H9 (cell line): ENCODE data around the gene DPM1. TPM values are rescaled to one million over a fixed set of nuclear protein-coding genes. Genes with fewer than 3 reads are reported as not detected.

Source experiments
- DNase-seq: peaks from one replicate; pipeline ENCODE4 v3.0.0-alpha.2; 2017
- H2AFZ ChIP-seq: one replicate; pipeline ENCODE4 v1.6.1; 2013; ENCODE audit warnings: mild to moderate bottlenecking, low read length, control low read depth, moderate library complexity
- H2AK5ac ChIP-seq: 2 replicates; pipeline ENCODE4 v1.6.1; 2013; ENCODE audit warnings: low read length, control low read depth, mixed read lengths; ENCODE audit not compliant: insufficient read length
- H2BK120ac ChIP-seq: one replicate; pipeline ENCODE4 v1.6.1; 2013; ENCODE audit warnings: low read depth, mild to moderate bottlenecking, low read length, control low read depth, inconsistent platforms; ENCODE audit not compliant: poor library complexity, severe bottlenecking
- H2BK12ac ChIP-seq: 2 replicates; pipeline ENCODE4 v1.6.1; 2013; ENCODE audit warnings: low read length, control low read depth, mixed read lengths, low read depth; ENCODE audit not compliant: insufficient read length
- H2BK15ac ChIP-seq: 2 replicates; pipeline ENCODE4 v1.6.1; 2013; ENCODE audit warnings: low read depth, low read length, control low read depth
- H2BK20ac ChIP-seq: one replicate; pipeline ENCODE4 v1.6.1; 2013; ENCODE audit warnings: low read depth, mild to moderate bottlenecking, low read length, control low read depth, inconsistent platforms; ENCODE audit not compliant: poor library complexity, severe bottlenecking
- H2BK5ac ChIP-seq: 2 replicates; pipeline ENCODE4 v1.6.1; 2013; ENCODE audit warnings: low read length, control low read depth, mixed read lengths; ENCODE audit not compliant: insufficient read length
- H3K14ac ChIP-seq: 2 replicates; pipeline ENCODE4 v1.6.1; 2013; ENCODE audit warnings: low read length, control low read depth; ENCODE audit not compliant: insufficient read depth
- H3K18ac ChIP-seq: 2 replicates; pipeline ENCODE4 v1.6.1; 2013; ENCODE audit warnings: low read depth, mild to moderate bottlenecking, mixed read lengths, low read length, control low read depth; ENCODE audit not compliant: insufficient read length
- H3K23ac ChIP-seq: 2 replicates; pipeline ENCODE4 v1.6.1; 2013; ENCODE audit warnings: low read length, control low read depth, mixed read lengths, low read depth; ENCODE audit not compliant: insufficient read length
- H3K23me2 ChIP-seq: 2 replicates; pipeline ENCODE4 v1.6.1; 2013; ENCODE audit warnings: low read depth, mild to moderate bottlenecking, mixed read lengths, low read length, control low read depth; ENCODE audit not compliant: insufficient read length, poor library complexity, severe bottlenecking
- H3K27ac ChIP-seq: 2 replicates; pipeline ENCODE4 v1.5.1; 2013; ENCODE audit warnings: low read length, control low read depth, mixed read lengths, low read depth; ENCODE audit not compliant: insufficient read length
- H3K27me3 ChIP-seq: 2 replicates; pipeline ENCODE4 v1.6.1; 2013; ENCODE audit warnings: low read length, control low read depth, inconsistent platforms; ENCODE audit not compliant: insufficient read depth
- H3K4ac ChIP-seq: 2 replicates; pipeline ENCODE4 v1.6.1; 2013; ENCODE audit warnings: low read depth, mild to moderate bottlenecking, control low read depth, inconsistent platforms, low read length, moderate library complexity
- H3K4me1 ChIP-seq: 2 replicates; pipeline ENCODE4 v1.6.1; 2013; ENCODE audit warnings: low read length, control low read depth, inconsistent platforms; ENCODE audit not compliant: insufficient read depth
- H3K4me2 ChIP-seq: 2 replicates; pipeline ENCODE4 v1.6.1; 2013; ENCODE audit warnings: low read length, control low read depth, mixed read lengths; ENCODE audit not compliant: insufficient read length, insufficient read depth
- H3K56ac ChIP-seq: 2 replicates; pipeline ENCODE4 v1.6.1; 2013; ENCODE audit warnings: low read depth, mild to moderate bottlenecking, mixed read lengths, low read length, control low read depth; ENCODE audit not compliant: insufficient read length
- H3K79me1 ChIP-seq: 2 replicates; pipeline ENCODE4 v1.6.1; 2013; ENCODE audit warnings: low read depth, mild to moderate bottlenecking, moderate library complexity, low read length, control low read depth, inconsistent platforms; ENCODE audit not compliant: insufficient read depth, poor library complexity, severe bottlenecking
- H3K79me2 ChIP-seq: 2 replicates; pipeline ENCODE4 v1.6.1; 2013; ENCODE audit warnings: low read length, control low read depth, inconsistent platforms; ENCODE audit not compliant: insufficient read depth
- H3K9ac ChIP-seq: 2 replicates; pipeline ENCODE4 v1.6.1; 2013; ENCODE audit warnings: low read length, control low read depth, mixed read lengths; ENCODE audit not compliant: insufficient read length; ENCODE audit errors: extremely low read depth
- H3K9me3 ChIP-seq: one replicate; pipeline ENCODE4 v1.6.1; 2013; ENCODE audit warnings: low read depth, low read length, inconsistent platforms; ENCODE audit not compliant: control insufficient read depth
- H3T11ph ChIP-seq: one replicate; pipeline ENCODE4 v1.6.1; 2013; ENCODE audit warnings: mild to moderate bottlenecking, low read length, control low read depth, inconsistent platforms
- H4K20me1 ChIP-seq: one replicate; pipeline ENCODE4 v1.6.1; 2013; ENCODE audit not compliant: control insufficient read depth, insufficient read length, insufficient read depth
- H4K5ac ChIP-seq: 2 replicates; pipeline ENCODE4 v1.6.1; 2013; ENCODE audit warnings: low read depth, mild to moderate bottlenecking, mixed read lengths, low read length, control low read depth; ENCODE audit not compliant: insufficient read length
- H4K8ac ChIP-seq: replicated peaks from 2 replicates; pipeline ENCODE4 v1.6.1; 2013; ENCODE audit warnings: low read length, control low read depth, mixed read lengths, low read depth; ENCODE audit not compliant: insufficient read length
- H4K91ac ChIP-seq: 2 replicates; pipeline ENCODE4 v1.6.1; 2013; ENCODE audit warnings: low read depth, mild to moderate bottlenecking, moderate library complexity, mixed read lengths, low read length, control low read depth; ENCODE audit not compliant: insufficient read length
- H3K27ac Mint-ChIP-seq, 3 experiments: 2 replicates in 2 of 3; 3 replicates in 1 of 3; pipeline ENCODE4 v1.8.0; 2020 to 2021; ENCODE audit warnings: mixed read lengths in 3 of 3, mild to moderate bottlenecking in 1 of 3, moderate library complexity in 1 of 3
- H3K27me3 Mint-ChIP-seq: 2 replicates; pipeline ENCODE4 v1.8.0; 2021; ENCODE audit warnings: low read depth, mild to moderate bottlenecking, moderate library complexity, mixed read lengths
- H3K36me3 Mint-ChIP-seq, 3 experiments: 2 replicates in 2 of 3; 3 replicates in 1 of 3; pipeline ENCODE4 v1.8.0; 2020 to 2021; ENCODE audit warnings: low read depth in 3 of 3, mixed read lengths in 3 of 3; ENCODE audit not compliant: insufficient read depth in 1 of 3
- H3K4me1 Mint-ChIP-seq, 2 experiments: 2 replicates each; pipeline ENCODE4 v1.8.0; 2020; ENCODE audit warnings: mixed read lengths in 2 of 2
- H3K4me3 Mint-ChIP-seq, 2 experiments: 2 replicates in 1 of 2; 3 replicates in 1 of 2; pipeline ENCODE4 v1.8.0; 2020 to 2021; ENCODE audit warnings: mild to moderate bottlenecking in 2 of 2, mixed read lengths in 2 of 2, moderate library complexity in 1 of 2
- H3K9me3 Mint-ChIP-seq, 2 experiments: 2 replicates in 1 of 2; 3 replicates in 1 of 2; pipeline ENCODE4 v1.8.0; 2020; ENCODE audit warnings: mild to moderate bottlenecking in 2 of 2, mixed read lengths in 2 of 2, moderate library complexity in 1 of 2
- WGBS: extraction: QIAGEN DNeasy Blood & Tissue Kit; methylation state at CpG from one replicate; pipeline ENCODE4 v1.1.7; 2013; ENCODE audit warnings: missing lambda C conversion rate, low lambda C conversion rate, mixed read lengths; ENCODE audit not compliant: insufficient read length; ENCODE audit errors: extremely low coverage; 5-methylcytosine and 5-hydroxymethylcytosine counted together
- total RNA-seq: library from RNA; stranded (reverse); gene quantifications from 2 replicates; pipeline ENCODE4 v1.2.1, GENCODE V29; 2021
- TF ChIP-seq, protein P1 (sequence below): fragments of 200-600 bp; sonication (generic); conservative IDR thresholded peaks from 3 replicates; pipeline ENCODE4 v1.8.0; 2021; ENCODE audit warnings: antibody characterized with exemption, mild to moderate bottlenecking

The DPM1 gene
- total RNA-seq, 1 experiment from 2014 or later = 64.0 TPM

DNA sequence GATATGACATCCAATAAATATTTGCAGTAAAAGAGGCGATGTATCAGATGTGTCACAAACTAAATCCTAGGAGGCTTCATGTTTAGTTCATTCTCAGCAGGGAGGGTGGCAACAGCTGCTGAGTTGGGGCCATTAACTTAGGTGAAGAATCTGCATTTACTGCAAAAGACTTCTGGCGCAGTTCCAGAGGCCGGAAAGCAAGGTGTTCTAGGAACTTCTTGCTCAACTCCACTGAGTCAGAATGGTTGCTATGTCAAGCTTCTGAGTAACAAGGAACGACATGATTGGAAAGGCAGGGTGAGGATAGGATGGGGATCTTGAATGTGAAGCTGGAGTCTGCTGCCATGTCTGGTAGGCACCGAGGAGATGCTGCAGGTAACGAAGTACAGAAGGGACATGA is 38.8 kb downstream of the DPM1 start:
- Histone ChIP-seq H2BK5ac (no peak overlapping the region), H3K18ac (no peak overlapping the region), H3K4me2 (no peak overlapping the region), H2BK120ac (no peak overlapping the region), H3K23ac (no peak overlapping the region), H3K4ac (no peak overlapping the region), H4K5ac (no peak overlapping the region), H2BK20ac (no peak overlapping the region), H2AK5ac (no peak overlapping the region), H2AFZ (no peak overlapping the region), H3K4me1 (peaks cover 4% of the 10 kb centered on the region; the same call in 1 of the 2 replicates), H3K27ac (no peak overlapping the region), H3K23me2 (no peaks in the 10 kb centered on the region), H3K56ac (no peak overlapping the region), H4K91ac (no peak overlapping the region), H2BK12ac (no peak overlapping the region), H3K9me3 (no peaks in the 10 kb centered on the region), H3K27me3 (no peaks in the 10 kb centered on the region), H3T11ph (no peak overlapping the region), H3K9ac (no peak overlapping the region), H3K79me1 (no peaks in the 10 kb centered on the region), H4K8ac (no peak overlapping the region), H3K14ac (no peak overlapping the region), H3K79me2 (peaks cover 86% of the 10 kb centered on the region), H4K20me1 (no peaks in the 10 kb centered on the region), H2BK15ac (no peak overlapping the region)
- TF ChIP-seq, protein P1, sequence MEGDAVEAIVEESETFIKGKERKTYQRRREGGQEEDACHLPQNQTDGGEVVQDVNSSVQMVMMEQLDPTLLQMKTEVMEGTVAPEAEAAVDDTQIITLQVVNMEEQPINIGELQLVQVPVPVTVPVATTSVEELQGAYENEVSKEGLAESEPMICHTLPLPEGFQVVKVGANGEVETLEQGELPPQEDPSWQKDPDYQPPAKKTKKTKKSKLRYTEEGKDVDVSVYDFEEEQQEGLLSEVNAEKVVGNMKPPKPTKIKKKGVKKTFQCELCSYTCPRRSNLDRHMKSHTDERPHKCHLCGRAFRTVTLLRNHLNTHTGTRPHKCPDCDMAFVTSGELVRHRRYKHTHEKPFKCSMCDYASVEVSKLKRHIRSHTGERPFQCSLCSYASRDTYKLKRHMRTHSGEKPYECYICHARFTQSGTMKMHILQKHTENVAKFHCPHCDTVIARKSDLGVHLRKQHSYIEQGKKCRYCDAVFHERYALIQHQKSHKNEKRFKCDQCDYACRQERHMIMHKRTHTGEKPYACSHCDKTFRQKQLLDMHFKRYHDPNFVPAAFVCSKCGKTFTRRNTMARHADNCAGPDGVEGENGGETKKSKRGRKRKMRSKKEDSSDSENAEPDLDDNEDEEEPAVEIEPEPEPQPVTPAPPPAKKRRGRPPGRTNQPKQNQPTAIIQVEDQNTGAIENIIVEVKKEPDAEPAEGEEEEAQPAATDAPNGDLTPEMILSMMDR = no peak
- H3K27me3 Mint-ChIP-seq = no peaks in the 10 kb centered on the region
- peak overlapping the region in 1 of 2 experiments; percentile 4; a peak in 2 of 5 replicates for H3K4me3 Mint-ChIP-seq
- no peak for DNase-seq
- H3K4me1 Mint-ChIP-seq = peaks cover 50 to 68% of the 10 kb centered on the region in 2 experiments
- peak overlapping the region in 1 of 3 experiments; percentile 50; a peak in 2 of 7 replicates for H3K27ac Mint-ChIP-seq
- WGBS = no CpG with 5 or more reads among the region's 6 CpGs
- H3K36me3 Mint-ChIP-seq = peaks cover 14 to 62% (median 51%) of the 10 kb centered on the region in 3 experiments; a peak in 6 of 7 replicates
- H3K9me3 Mint-ChIP-seq = no peaks in the 10 kb centered on the region
